Measurements from ENCODE around the gene VSIG2.

The VSIG2 gene

GRCh38 chr11:124762624-124763155 lies 10.6 kb upstream of the VSIG2 start:
- no peak for TF ChIP-seq CTCF (IDR thresholded peaks at IDR 0.05; ENCODE audit: borderline replicate concordance, insufficient read depth, low read depth, low read length)
- peak overlapping the region; percentile 68 for H3K4me3 ChIP-seq (ENCODE audit: low read depth, low read length)

- TF ChIP-seq CTCF (IDR thresholded peaks at IDR 0.05; ENCODE audit: borderline replicate concordance, insufficient read depth, low read depth, low read length) = peak; percentile 24; the same call in 1 of the 2 replicates
- H3K4me3 ChIP-seq (ENCODE audit: low read depth, low read length) = peak within 1 kb of the TSS; percentile 68
These were observed 10.1 kb upstream of the VSIG2 start, which contains the start of gene ESAM for GRCh38 chr11:124762105-124762623. TSS of gene ESAM (minus strand) at chr11:124762290. CDS start at chr11:124762154, 136 bp downstream.

- H3K4me3 ChIP-seq (ENCODE audit: low read depth, low read length) = peak overlapping the region; percentile 68
- TF ChIP-seq CTCF (IDR thresholded peaks at IDR 0.05; ENCODE audit: borderline replicate concordance, insufficient read depth, low read depth, low read length) = no peak
These were observed 9.4 kb upstream of the VSIG2 start for GRCh38 chr11:124761301-124762104.

GRCh38 chr11:124760806-124761205 lies 8.8 kb upstream of the VSIG2 start:
- peak overlapping the region; percentile 68 for H3K4me3 ChIP-seq (ENCODE audit: low read depth, low read length)
- TF ChIP-seq CTCF (IDR thresholded peaks at IDR 0.05; ENCODE audit: borderline replicate concordance, insufficient read depth, low read depth, low read length) = no peak

GRCh38 chr11:124760205-124760652 lies 8.2 kb upstream of the VSIG2 start:
- peak overlapping the region; percentile 68 for H3K4me3 ChIP-seq (ENCODE audit: low read depth, low read length)
- TF ChIP-seq CTCF (IDR thresholded peaks at IDR 0.05; ENCODE audit: borderline replicate concordance, insufficient read depth, low read depth, low read length) = no peak

- H3K4me3 ChIP-seq (ENCODE audit: low read depth, low read length) = peak overlapping the region; percentile 68
- no peak for TF ChIP-seq CTCF (IDR thresholded peaks at IDR 0.05; ENCODE audit: borderline replicate concordance, insufficient read depth, low read depth, low read length)
These were observed 7.5 kb upstream of the VSIG2 start for GRCh38 chr11:124759266-124760204.

All from GM12875 (cell line).